ENCODE data around the gene MIEF1. TPM values are rescaled to one million over a fixed set of nuclear protein-coding genes. Genes with fewer than 3 reads are reported as not detected.

The MIEF1 gene
- total RNA-seq, 1 donor from 2014 or later: 23.0 TPM

- Mint-ChIP-seq H3K27me3 (ENCODE audit: low read depth) (no peaks in the 10 kb centered on the region), H3K9me3 (ENCODE audit: low read depth) (no peaks in the 10 kb centered on the region), H3K4me3 (ENCODE audit: unreplicated experiment) (no peak overlapping the region), H3K27ac (ENCODE audit: unreplicated experiment) (no peak overlapping the region), H3K4me1 (ENCODE audit: low read depth) (peaks cover 14% of the 10 kb centered on the region), H3K36me3 (ENCODE audit: low read depth) (no peaks in the 10 kb centered on the region)
- no peak for DNase-seq (ENCODE audit: low spot score)
- no peak for TF ChIP-seq CTCF (IDR thresholded peaks at IDR 0.05)
Observed at GRCh38 chr22:39463277-39463676, 38.8 kb upstream of the MIEF1 start.

- H3K36me3 Mint-ChIP-seq (ENCODE audit: low read depth): no peaks in the 10 kb centered on the region
- no peak for DNase-seq (ENCODE audit: low spot score)
- H3K27me3 Mint-ChIP-seq (ENCODE audit: low read depth): no peaks in the 10 kb centered on the region
- H3K27ac Mint-ChIP-seq (ENCODE audit: unreplicated experiment): no peak overlapping the region
- H3K9me3 Mint-ChIP-seq (ENCODE audit: low read depth): no peaks in the 10 kb centered on the region
- TF ChIP-seq CTCF (IDR thresholded peaks at IDR 0.05): no peak
- H3K4me3 Mint-ChIP-seq (ENCODE audit: unreplicated experiment): no peak overlapping the region
- peaks cover 9% of the 10 kb centered on the region for H3K4me1 Mint-ChIP-seq (ENCODE audit: low read depth)
Observed at GRCh38 chr22:39463931-39464390, 38.1 kb upstream of the MIEF1 start.

GRCh38 chr22:39466228-39467006, 35.7 kb upstream of the MIEF1 start:
- Mint-ChIP-seq H3K4me1 (ENCODE audit: low read depth) (peaks cover 23% of the 10 kb centered on the region), H3K4me3 (ENCODE audit: unreplicated experiment) (no peak overlapping the region), H3K9me3 (ENCODE audit: low read depth) (no peaks in the 10 kb centered on the region), H3K27me3 (ENCODE audit: low read depth) (no peaks in the 10 kb centered on the region), H3K36me3 (ENCODE audit: low read depth) (no peaks in the 10 kb centered on the region), H3K27ac (ENCODE audit: unreplicated experiment) (no peak overlapping the region)
- no peak for DNase-seq (ENCODE audit: low spot score)
- no peak for TF ChIP-seq CTCF (IDR thresholded peaks at IDR 0.05)

GRCh38 chr22:39467390-39467895, 34.6 kb upstream of the MIEF1 start:
- DNase-seq (ENCODE audit: low spot score): no peak
- H3K27me3 Mint-ChIP-seq (ENCODE audit: low read depth): no peaks in the 10 kb centered on the region
- no peak overlapping the region for H3K4me3 Mint-ChIP-seq (ENCODE audit: unreplicated experiment)
- peaks cover 33% of the 10 kb centered on the region for H3K4me1 Mint-ChIP-seq (ENCODE audit: low read depth)
- H3K9me3 Mint-ChIP-seq (ENCODE audit: low read depth): no peaks in the 10 kb centered on the region
- H3K36me3 Mint-ChIP-seq (ENCODE audit: low read depth): no peaks in the 10 kb centered on the region
- no peak overlapping the region for H3K27ac Mint-ChIP-seq (ENCODE audit: unreplicated experiment)
- no peak for TF ChIP-seq CTCF (IDR thresholded peaks at IDR 0.05)

GRCh38 chr22:39468487-39469325, 33.4 kb upstream of the MIEF1 start:
- no peak for DNase-seq (ENCODE audit: low spot score)
- Mint-ChIP-seq H3K4me3 (ENCODE audit: unreplicated experiment) (no peak overlapping the region), H3K4me1 (ENCODE audit: low read depth) (peaks cover 44% of the 10 kb centered on the region), H3K27me3 (ENCODE audit: low read depth) (no peaks in the 10 kb centered on the region), H3K27ac (ENCODE audit: unreplicated experiment) (no peak overlapping the region), H3K36me3 (ENCODE audit: low read depth) (no peaks in the 10 kb centered on the region), H3K9me3 (ENCODE audit: low read depth) (no peaks in the 10 kb centered on the region)
- no peak for TF ChIP-seq CTCF (IDR thresholded peaks at IDR 0.05)
